GM15510 (cell line): ENCODE data around the gene DHPS.

Experiments used
- POLR2A ChIP-seq: IDR thresholded peaks from 3 replicates; pipeline ENCODE4 v1.6.1; 2011; ENCODE audit warnings: borderline replicate concordance; ENCODE audit not compliant: insufficient read length; ENCODE audit errors: extremely low read depth

Gene DHPS

DNA sequence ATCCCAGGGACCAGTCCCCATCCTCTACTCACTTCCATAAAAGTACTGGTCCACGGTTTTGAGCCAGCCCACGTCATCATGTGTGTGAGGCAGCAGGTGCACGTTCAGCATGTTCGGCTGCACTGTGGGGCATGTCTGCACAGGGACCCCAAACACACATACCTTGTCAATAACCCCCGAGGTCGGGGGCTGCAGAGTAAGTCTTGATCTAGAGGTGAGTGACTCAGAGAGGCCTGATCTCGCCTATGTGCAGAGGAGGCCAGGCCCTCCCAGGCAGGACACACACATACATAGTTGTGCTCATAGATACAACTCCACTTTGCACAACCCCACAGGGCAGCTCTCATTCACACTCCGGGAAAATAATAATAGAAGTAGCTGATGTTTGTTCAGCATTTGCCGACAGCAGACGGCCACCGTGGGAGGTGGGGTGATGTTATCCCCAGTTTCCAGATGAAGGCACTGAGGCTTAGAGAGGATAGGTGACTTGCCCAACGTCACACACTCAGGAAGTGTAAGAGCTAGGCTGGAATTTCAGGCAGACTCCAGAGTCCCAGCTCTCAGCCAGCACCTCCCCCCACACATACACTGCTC, 15.9 kb downstream of the DHPS start:
- TF ChIP-seq POLR2A = no peak

DNA sequence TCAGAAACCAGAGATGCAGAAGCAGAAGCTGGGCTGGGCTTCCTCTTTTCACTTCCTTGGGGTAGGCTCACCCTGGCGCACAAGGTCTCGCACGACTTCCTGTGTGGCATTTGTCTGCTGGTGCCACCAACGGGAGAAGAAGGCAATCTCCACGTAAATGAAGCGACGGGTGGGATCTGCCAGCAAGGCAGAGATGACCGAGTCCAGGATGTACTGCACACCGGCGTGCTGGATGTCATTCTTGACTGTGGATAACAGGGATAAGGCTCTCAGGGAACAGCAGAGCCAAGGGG, 16.5 kb downstream of the DHPS start:
- TF ChIP-seq POLR2A = peak; percentile 31

DNA sequence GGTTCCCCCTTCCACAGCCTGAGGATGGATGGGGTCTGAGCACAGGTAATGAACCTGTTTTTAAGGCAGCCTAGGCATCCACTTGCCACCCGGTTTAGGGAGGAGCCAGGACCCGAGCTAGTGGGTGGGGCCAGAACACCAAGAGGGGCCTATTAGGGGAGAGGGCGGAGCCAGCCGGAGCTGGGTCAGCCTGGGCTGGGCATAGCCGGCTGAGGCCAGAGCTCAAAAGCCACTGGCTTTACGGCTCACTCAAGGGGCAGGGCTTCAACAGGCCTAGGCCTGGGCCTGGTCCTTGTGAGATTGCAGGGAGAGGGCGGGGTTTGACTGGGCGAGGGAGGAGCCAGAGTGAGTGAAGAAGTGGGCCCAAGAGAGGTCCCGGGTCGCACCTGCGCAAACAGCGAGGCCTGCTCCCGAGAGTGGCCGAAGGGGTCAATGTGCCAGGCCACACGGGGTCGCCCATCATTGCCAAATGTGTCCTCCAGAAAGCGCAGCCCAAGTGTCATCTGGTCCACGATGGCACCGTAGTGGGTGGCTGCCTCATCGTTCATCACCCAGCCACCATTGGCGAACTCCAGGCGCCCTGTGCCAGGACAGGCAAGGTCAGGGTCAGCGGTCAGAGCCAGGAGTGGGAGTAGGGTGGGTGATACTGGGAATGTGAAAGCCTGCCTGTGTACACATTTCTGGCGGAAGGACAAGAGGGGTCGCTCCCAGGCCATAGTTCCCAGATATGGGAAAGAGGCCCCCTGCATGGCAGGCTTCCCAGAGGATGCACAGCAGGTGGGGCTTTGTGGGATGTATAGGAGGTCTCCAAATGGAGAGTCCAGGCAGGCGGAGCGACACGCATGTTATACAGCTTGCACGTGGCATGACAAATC, 17.0 kb downstream of the DHPS start:
- TF ChIP-seq POLR2A = no peak

DNA sequence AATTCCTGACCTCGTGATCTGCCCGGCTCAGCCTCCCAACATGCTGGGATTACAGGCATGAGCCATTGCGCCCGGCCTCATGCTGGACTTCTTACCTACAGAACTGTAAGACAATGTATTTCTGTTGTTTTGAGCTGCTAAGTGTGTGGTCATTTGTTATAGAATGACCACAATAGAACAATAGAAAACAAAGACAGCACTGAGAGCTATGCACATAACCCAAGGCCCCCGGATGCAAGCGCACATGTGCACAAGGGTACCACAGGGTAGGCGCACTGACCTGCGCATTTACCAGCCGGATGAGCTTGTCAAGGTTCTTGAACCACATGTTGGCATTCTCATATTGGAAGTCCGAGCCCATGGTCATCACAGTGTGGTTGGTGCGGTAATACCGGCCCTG, 20.7 kb downstream of the DHPS start:
- TF ChIP-seq POLR2A = no peak

DNA sequence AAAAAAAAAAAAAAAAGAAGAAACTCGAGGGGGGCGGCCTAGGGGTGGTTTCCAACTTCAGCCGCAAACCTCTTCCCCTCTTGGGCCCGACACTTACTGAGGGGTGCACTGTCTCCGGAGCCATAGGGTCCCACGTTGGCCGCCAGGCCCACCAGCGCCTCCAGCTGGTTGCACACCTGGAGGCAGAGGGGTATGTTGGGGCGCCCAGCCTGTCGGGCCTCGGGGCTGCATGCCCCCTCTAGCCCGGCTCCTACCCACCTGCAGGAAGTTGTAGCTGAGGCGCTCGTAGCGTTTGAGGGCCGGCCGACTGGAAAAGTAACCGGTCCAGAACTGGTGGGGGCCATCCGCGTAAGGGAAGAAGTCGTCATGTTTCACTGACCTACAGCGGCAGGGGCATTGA, 23.7 kb downstream of the DHPS start:
- TF ChIP-seq POLR2A = no peak

DNA sequence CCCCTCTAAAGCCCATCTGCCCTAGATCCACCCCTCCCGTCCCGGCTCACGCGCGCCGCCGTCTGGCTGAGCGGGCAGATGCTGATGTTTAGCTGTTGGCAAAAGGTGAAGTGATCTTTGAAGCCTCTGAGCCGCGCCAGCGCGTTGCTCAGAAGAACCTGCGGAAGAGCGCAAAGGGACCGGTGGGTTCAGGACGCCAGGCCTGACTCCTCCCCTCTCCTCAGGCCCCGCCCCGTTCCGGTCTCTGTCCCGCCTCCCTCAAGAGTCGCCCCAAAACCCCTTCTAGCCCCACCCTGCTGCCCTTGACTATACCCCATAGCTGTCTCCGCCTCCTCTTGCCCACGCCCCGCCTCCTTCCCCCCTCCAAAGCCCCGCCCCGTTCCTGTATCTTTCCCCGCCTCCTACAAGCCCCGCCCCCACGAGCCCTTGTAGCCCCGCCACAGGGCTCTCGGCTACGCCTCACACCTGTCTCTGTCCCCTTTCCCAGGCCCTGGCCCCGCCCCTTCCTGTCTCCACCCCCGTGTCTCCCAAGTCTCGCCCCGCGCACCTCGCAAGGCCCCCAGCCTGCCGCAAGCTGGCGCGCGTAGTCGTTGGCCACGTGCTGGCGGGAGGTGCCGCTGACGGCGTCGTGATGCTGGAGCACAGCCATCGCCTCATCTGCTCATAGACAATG, 24.6 kb downstream of the DHPS start:
- no peak for TF ChIP-seq POLR2A

DNA sequence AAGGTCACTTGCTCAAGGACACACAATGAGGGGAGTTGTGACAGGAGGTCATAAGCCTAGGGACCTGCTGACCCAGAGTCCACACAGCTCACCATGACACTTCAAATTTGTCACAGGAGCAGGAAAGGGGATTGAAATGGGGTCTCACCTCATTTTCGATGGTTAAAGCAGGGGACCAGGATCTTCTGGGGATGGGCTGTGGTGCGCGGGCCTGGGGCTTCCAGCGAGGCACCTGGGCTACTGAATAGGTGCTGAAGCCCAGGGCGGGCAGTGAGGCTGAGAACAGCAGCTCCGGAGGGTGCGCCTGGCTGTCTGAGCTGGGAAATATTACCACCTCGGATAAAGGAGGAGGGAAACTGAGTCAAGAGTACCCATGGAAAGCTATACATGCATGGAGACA, 26.1 kb downstream of the DHPS start:
- no peak for TF ChIP-seq POLR2A

DNA sequence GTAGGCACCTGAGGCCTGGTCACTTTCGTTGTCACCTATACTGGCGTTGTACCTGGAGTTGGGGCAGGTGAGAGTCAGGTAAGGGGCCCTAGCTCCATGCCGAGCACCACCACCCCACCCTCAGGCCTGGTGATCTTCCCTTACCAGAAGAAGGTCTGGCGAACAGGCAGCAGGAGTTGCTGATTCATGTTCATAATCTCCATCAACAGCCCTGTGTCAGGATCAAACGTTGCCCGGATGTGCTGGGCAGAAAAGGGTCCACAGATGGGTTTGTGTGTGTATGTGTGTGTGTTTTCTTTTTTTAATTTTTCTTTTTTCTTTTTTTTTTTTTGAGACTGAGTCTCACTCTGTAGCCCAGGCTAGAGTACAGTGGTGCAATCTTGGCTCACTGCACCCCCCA, 29.5 kb downstream of the DHPS start:
- no peak for TF ChIP-seq POLR2A

DNA sequence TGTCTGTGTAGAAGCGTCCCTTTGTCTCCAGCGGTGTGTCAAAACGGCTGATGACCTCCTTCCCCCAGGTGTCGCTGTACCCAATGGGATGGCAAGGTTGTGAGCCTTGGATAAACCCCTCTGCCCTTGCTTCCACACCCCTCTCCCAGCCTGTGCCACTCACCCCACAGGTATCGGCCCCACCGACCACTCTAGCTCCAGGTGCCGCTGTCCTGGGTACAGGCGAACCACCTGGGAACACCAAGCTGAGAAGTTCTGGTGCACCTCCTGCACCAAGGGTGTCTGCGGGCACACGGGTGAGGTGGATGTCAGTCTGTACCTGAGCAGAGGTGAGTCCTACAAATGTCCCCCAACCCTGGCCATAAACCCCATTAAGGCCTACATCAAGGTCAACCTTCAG, 31.7 kb downstream of the DHPS start:
- TF ChIP-seq POLR2A = no peak

DNA sequence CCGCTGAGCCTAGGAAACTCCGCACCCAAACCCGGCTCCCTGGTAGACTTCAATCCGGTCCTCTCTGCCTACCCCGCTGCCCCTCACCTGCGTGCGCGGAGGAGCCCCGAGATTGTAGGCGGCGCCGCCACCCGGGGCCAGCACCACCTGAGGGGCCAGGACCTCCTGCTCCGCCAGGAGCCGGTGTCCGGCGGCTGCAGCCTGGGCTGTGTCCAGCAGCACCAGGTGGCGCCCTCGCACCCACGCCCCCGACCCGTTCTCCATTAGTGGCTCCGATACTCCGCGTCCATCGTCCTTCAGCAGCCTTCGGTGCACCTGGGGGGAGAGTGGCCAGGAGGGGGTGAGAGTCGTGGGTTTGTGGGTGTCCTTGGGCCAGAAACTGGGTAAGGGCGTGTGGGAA, 33.6 kb downstream of the DHPS start:
- TF ChIP-seq POLR2A = no peak

DNA sequence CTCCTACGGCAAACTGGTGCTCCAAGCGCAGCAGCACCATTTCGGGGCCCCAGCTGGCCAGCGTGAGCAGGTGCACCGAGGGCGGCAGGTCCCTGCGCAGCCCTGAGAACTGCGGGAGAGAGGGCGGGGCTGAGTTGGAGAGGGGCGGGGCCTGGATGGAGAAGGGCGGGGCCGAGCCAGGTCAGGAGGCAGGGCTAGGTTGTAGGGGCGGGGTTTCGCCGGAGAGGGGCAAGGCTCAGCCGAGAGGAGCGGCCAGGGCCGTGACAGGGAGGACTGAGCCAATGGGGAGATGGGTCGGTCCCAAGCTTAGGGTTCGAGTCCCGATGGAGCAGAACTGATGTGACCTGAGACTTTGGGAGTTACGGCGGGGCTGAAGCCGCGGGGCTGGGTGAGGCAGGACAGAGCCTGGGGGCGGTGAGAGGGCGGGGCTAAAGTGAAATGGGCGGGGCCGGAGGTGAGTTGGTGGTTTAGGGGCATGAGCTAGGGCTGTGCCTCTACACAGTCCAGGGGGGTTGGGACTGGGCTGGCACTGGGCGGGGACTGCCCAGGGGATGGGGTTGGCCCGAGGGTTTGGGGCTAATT, 34.1 kb downstream of the DHPS start:
- no peak for TF ChIP-seq POLR2A

DNA sequence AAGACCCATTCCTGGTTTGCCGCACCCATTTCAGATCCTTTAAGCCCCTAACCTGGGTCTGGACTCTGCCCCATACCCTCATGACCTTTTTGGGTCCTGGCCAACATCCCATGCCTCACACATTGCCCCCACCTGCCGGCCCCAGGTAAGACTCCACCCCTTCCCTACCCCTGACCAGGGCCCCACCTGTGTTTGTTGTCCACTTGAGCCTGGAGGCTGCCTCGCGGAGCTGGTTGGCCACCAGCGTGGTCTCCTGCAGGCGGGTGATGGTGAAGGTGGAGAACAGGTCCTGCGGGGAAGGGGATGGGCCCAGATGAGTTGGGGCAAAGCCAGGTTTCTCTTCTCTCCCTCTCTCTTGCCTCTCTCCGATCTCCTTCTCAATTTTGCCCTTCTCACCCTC, 34.6 kb downstream of the DHPS start:
- TF ChIP-seq POLR2A = no peak

DNA sequence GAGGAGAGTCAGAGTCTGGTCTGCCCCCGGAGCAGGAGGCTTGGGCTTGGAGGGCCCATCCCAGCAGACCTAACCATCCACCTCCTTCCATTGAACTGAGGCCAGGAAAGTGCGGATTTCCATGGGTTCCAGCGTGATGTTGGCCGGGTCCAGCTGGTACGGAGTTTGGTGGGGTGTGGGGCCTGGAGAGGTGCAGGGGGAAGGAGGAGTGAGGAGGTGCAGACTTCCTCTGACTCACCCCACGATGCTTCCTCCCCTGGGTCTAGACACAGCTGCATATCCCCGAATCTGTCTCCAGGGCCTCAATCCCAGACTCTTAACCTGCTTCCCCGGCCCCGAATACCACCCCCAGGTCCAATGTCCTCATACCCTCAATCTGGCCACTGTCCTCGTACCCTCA, 35.1 kb downstream of the DHPS start:
- no peak for TF ChIP-seq POLR2A

DNA sequence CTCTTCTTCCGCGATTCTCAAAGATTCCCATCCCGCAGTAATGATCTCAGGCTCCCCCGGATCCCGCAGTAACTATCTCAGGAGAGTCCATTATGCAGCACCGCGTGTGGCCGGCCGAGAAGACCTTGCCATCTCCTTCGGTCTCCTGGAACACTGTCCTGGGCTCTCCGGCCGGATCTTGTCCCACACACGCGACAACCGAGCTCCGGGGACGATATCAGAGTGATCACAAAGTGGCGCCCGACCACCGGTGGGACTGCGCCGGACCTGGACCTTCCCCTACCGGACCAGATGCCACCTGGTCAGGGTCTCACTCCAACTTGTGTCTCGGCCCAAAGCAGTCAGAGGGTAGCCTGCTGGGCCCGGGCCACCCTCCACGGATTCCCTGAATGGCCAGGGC, 39.2 kb downstream of the DHPS start:
- TF ChIP-seq POLR2A = no peak

DNA sequence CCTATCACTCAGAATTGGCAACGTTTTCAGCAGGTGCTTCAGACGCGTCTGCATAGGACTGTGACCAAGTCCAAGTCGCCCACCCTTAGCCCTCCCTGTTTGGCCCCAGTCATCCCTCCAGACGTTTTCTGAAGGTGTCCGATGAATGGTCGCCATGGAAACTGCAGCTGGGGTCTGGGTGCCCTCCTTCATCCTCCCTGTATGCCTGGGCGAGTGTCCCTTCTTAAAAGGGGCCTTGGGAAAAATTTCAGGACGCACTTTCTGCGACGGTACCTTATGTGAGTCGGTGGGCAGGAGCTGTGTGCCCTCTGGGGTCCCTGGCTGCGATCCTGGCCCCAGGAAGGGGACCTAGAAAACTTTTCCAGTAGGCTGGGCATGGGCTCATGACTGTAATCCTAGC, 40.2 kb downstream of the DHPS start:
- TF ChIP-seq POLR2A = no peak
